GM12891 (cell line): ENCODE measurements around the gene CENPS.
"Not testable (repeated sequence)": the region's sequence is repeated elsewhere in the genome, so short reads cannot be mapped to it uniquely, and the experiment has no call there.

Source experiments
- PAX5 ChIP-seq: IDR thresholded peaks from 2 replicates; pipeline ENCODE4 v1.6.1; 2011; ENCODE audit warnings: low read length, moderate library complexity, mild to moderate bottlenecking; ENCODE audit not compliant: insufficient read depth, severe bottlenecking
- POLR2A ChIP-seq: IDR thresholded peaks from 2 replicates; pipeline ENCODE4 v1.6.1; 2011; ENCODE audit warnings: low read depth, low read length, control low read depth
- POLR2AphosphoS5 ChIP-seq: IDR thresholded peaks from 2 replicates; pipeline ENCODE4 v1.6.1; 2011; ENCODE audit warnings: low read depth, low read length, control low read depth
- POU2F2 ChIP-seq: IDR thresholded peaks from 2 replicates; pipeline ENCODE4 v1.6.1; 2011; ENCODE audit warnings: low read depth, mild to moderate bottlenecking, control low read depth, low read length, moderate library complexity
- SPI1 ChIP-seq: IDR thresholded peaks from 2 replicates; pipeline ENCODE4 v1.6.1; 2011; ENCODE audit warnings: low read depth, low read length, control low read depth
- TAF1 ChIP-seq: IDR thresholded peaks from 2 replicates; pipeline ENCODE4 v1.6.1; 2011; ENCODE audit warnings: low read depth, low read length, control low read depth

GRCh38 chr1:10457462-10457861 lies 27.2 kb downstream of the CENPS start:
- TF ChIP-seq POLR2AphosphoS5, POLR2A, TAF1, PAX5, POU2F2, SPI1: not testable (repeated sequence)
